Prostate gland (tissue), 2 donors: Measurements from ENCODE around the gene MCU.

Experiments used
- CTCF ChIP-seq, 4 experiments: fragments of 200-600 bp in 2 of 4; fragments of 450-650 bp in 2 of 4; sonication (generic) in 2 of 4; IDR thresholded peaks; 1 replicate in 3 of 4; 2 replicates in 1 of 4; pipeline ENCODE4 v1.5.1; 2016 to 2019; ENCODE audit warnings: antibody characterized with exemption in 4 of 4, mild to moderate bottlenecking in 2 of 4, moderate library complexity in 2 of 4
- POLR2AphosphoS5 ChIP-seq: sonication (generic); formaldehyde crosslinking; IDR thresholded peaks from one replicate; pipeline ENCODE4 v1.6.1; 2017; ENCODE audit warnings: antibody characterized with exemption

GRCh38 chr10:72753760-72754231 is 61.9 kb downstream of the MCU start:
- no peak for TF ChIP-seq POLR2AphosphoS5
- no peak for TF ChIP-seq CTCF (IDR thresholded peaks at IDR 0.05)
